Measurements from ENCODE around the gene NLRP4. TPM values are rescaled to one million over a fixed set of nuclear protein-coding genes. Genes with fewer than 3 reads are reported as not detected.

The NLRP4 gene
- total RNA-seq, 1 donor from 2014 or later = not detected

DNA sequence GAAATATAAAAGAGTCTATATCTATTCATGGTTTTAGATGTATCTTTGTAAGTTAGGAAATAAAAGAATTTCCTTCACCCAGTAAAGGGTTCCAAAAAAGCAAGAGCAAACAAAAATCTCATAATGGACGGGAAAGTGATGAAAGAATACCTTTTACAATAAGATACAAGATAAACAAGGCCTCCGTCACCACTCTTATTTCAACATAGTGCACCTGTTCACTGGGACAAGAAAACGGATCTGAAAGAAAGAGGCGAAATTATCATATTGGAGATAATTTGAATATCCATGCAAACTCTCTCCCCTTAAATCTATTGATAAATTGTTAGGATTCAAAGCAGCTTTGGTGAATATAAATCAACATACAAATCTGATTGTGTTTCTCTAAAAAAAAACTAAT lies 3.7 kb upstream of the NLRP4 start:
- Histone ChIP-seq H3K4me3 (ENCODE audit: low read depth, low read length) (no peak overlapping the region), H3K27me3 (ENCODE audit: control insufficient read depth, insufficient read depth, low read length) (no peaks in the 10 kb centered on the region), H3K36me3 (ENCODE audit: control insufficient read depth, insufficient read depth, low read length) (no peaks in the 10 kb centered on the region)
- TF ChIP-seq, protein P1, sequence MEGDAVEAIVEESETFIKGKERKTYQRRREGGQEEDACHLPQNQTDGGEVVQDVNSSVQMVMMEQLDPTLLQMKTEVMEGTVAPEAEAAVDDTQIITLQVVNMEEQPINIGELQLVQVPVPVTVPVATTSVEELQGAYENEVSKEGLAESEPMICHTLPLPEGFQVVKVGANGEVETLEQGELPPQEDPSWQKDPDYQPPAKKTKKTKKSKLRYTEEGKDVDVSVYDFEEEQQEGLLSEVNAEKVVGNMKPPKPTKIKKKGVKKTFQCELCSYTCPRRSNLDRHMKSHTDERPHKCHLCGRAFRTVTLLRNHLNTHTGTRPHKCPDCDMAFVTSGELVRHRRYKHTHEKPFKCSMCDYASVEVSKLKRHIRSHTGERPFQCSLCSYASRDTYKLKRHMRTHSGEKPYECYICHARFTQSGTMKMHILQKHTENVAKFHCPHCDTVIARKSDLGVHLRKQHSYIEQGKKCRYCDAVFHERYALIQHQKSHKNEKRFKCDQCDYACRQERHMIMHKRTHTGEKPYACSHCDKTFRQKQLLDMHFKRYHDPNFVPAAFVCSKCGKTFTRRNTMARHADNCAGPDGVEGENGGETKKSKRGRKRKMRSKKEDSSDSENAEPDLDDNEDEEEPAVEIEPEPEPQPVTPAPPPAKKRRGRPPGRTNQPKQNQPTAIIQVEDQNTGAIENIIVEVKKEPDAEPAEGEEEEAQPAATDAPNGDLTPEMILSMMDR (IDR thresholded peaks at IDR 0.05; ENCODE audit: insufficient read depth, low read length, poor library complexity, severe bottlenecking) = no peak
- no peak for DNase-seq (ENCODE audit: low read depth)

GRCh38 chr19:55838251-55838650 lies 1.9 kb downstream of the NLRP4 start:
- DNase-seq (ENCODE audit: low read depth) = no peak
- TF ChIP-seq, protein P1 (IDR thresholded peaks at IDR 0.05; ENCODE audit: insufficient read depth, low read length, poor library complexity, severe bottlenecking) = no peak
- Histone ChIP-seq H3K36me3 (ENCODE audit: control insufficient read depth, insufficient read depth, low read length) (no peaks in the 10 kb centered on the region), H3K27me3 (ENCODE audit: control insufficient read depth, insufficient read depth, low read length) (no peaks in the 10 kb centered on the region), H3K4me3 (ENCODE audit: low read depth, low read length) (no peak overlapping the region)

DNA sequence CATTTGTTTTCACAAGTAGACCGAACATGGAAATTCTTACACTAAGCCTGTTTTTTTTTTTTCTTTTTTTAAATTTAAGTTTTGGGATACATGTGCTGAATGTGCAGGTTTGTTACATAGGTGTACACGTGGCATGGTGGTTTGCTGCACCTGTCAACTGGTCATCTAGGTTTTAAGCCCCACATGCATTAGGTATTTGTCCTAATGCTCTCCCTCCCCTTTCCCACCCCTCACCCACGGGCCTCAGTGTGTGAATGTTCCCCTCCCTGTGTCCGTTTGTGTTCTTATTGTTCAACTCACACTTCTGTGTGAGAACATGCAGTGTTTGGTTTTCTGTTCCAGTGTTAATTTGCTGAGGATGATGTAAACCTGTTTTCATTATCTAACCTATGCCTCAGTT lies 2.6 kb downstream of the NLRP4 start:
- DNase-seq (ENCODE audit: low read depth) = no peak
- H3K4me3 ChIP-seq (ENCODE audit: low read depth, low read length) = no peak overlapping the region
- no peaks in the 10 kb centered on the region for H3K36me3 ChIP-seq (ENCODE audit: control insufficient read depth, insufficient read depth, low read length)
- H3K27me3 ChIP-seq (ENCODE audit: control insufficient read depth, insufficient read depth, low read length) = no peaks in the 10 kb centered on the region
- TF ChIP-seq, protein P1 (IDR thresholded peaks at IDR 0.05; ENCODE audit: insufficient read depth, low read length, poor library complexity, severe bottlenecking) = no peak

DNA sequence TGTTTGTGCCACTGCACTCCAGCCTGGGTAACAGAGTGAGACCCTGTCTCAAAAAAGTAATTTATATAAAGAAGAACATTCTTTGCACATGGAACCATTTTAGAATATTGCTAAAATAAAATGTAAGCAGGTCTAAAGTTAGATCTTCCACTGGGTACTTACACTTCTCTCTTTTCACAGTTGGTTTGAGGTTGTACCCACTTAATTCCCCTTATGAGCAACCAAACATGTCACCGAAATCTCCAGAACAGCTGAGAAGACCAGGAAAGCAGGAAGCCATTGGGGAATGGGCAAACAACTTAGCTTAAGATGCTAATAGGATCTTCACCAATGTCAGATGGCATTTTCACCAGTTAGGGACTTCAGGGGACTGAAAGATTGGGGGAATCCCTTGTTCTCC lies 18.8 kb downstream of the NLRP4 start:
- no peaks in the 10 kb centered on the region for H3K27me3 ChIP-seq (ENCODE audit: control insufficient read depth, insufficient read depth, low read length)
- TF ChIP-seq, protein P1 (IDR thresholded peaks at IDR 0.05; ENCODE audit: insufficient read depth, low read length, poor library complexity, severe bottlenecking) = no peak
- no peak overlapping the region for H3K4me3 ChIP-seq (ENCODE audit: low read depth, low read length)
- no peaks in the 10 kb centered on the region for H3K36me3 ChIP-seq (ENCODE audit: control insufficient read depth, insufficient read depth, low read length)
- DNase-seq (ENCODE audit: low read depth) = no peak

DNA sequence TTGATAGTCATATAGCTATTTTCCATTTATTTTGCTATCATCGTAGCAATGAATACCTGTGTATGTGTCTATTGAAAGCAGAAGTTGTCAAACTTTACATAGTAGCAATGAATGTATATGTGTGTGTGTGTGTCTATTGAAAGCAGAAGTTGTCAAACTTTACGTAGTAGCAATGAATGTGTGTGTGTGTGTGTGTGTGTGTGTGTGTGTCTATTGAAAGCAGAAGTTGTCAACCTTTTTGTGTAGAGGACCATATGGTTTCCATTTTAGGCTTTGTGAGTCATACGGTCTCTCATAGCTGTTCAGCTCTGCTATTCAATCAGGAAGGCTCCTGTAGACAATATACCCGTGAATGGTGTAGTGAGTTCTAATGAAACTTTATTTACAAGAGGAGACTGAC lies 20.8 kb downstream of the NLRP4 start:
- Histone ChIP-seq H3K36me3 (ENCODE audit: control insufficient read depth, insufficient read depth, low read length) (no peaks in the 10 kb centered on the region), H3K4me3 (ENCODE audit: low read depth, low read length) (no peak overlapping the region), H3K27me3 (ENCODE audit: control insufficient read depth, insufficient read depth, low read length) (no peaks in the 10 kb centered on the region)
- no peak for DNase-seq (ENCODE audit: low read depth)
- TF ChIP-seq, protein P1 (IDR thresholded peaks at IDR 0.05; ENCODE audit: insufficient read depth, low read length, poor library complexity, severe bottlenecking) = no peak

DNA sequence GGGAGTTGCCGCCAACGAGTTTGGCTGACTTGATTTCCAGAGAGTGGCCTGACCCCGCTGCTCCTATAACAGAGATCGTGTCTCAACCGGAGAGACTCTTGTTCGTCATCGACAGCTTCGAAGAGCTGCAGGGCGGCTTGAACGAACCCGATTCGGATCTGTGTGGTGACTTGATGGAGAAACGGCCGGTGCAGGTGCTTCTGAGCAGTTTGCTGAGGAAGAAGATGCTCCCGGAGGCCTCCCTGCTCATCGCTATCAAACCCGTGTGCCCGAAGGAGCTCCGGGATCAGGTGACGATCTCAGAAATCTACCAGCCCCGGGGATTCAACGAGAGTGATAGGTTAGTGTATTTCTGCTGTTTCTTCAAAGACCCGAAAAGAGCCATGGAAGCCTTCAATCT lies 21.6 kb downstream of the NLRP4 start:
- H3K4me3 ChIP-seq (ENCODE audit: low read depth, low read length) = no peak overlapping the region
- TF ChIP-seq, protein P1 (IDR thresholded peaks at IDR 0.05; ENCODE audit: insufficient read depth, low read length, poor library complexity, severe bottlenecking) = no peak
- H3K36me3 ChIP-seq (ENCODE audit: control insufficient read depth, insufficient read depth, low read length) = no peaks in the 10 kb centered on the region
- no peak for DNase-seq (ENCODE audit: low read depth)
- no peaks in the 10 kb centered on the region for H3K27me3 ChIP-seq (ENCODE audit: control insufficient read depth, insufficient read depth, low read length)

Data from kidney epithelial cell (primary cell).